Spleen (tissue), 11 donors: ENCODE results near the gene PACRG. TPM values are rescaled to one million over a fixed set of nuclear protein-coding genes. Genes with fewer than 3 reads are reported as not detected.

Source experiments
- DNase-seq: peaks from one replicate; pipeline ENCODE4 v3.0.0-alpha.2; 2020
- H3K27ac ChIP-seq, 8 donors: fragments of 200-600 bp; sonication (generic) in 7 of 8; 1 replicate in 4 of 8; 2 replicates in 4 of 8; pipeline versions ENCODE4 v1.5.0 to v1.8.0; 2016 to 2021; ENCODE audit warnings: inconsistent platforms in 4 of 8, mild to moderate bottlenecking in 4 of 8, moderate library complexity in 1 of 8
- H3K27me3 ChIP-seq, 7 donors: fragments of 200-600 bp; sonication (generic) in 6 of 7; replicated peaks in 1 of 7; 1 replicate in 4 of 7; 2 replicates in 3 of 7; pipeline versions ENCODE4 v1.5.0 to v1.8.0; 2016 to 2021; ENCODE audit warnings: inconsistent platforms in 3 of 7, mild to moderate bottlenecking in 1 of 7
- H3K36me3 ChIP-seq, 6 donors: fragments of 200-600 bp; sonication (generic) in 5 of 6; 1 replicate in 4 of 6; 2 replicates in 2 of 6; pipeline versions ENCODE4 v1.5.0 to v1.8.0; 2016 to 2021; ENCODE audit warnings: inconsistent platforms in 2 of 6
- H3K4me1 ChIP-seq, 6 donors: fragments of 200-600 bp; sonication (generic) in 5 of 6; 1 replicate in 3 of 6; 2 replicates in 3 of 6; pipeline versions ENCODE4 v1.5.0 to v1.8.0; 2016 to 2021; ENCODE audit warnings: inconsistent platforms in 3 of 6
- H3K4me3 ChIP-seq, 8 donors: fragments of 200-600 bp; sonication (generic) in 7 of 8; 1 replicate in 4 of 8; 2 replicates in 4 of 8; pipeline versions ENCODE4 v1.5.0 to v1.8.0; 2016 to 2021; ENCODE audit warnings: inconsistent platforms in 4 of 8, mild to moderate bottlenecking in 4 of 8, moderate library complexity in 2 of 8
- H3K9me3 ChIP-seq, 8 donors: fragments of 200-600 bp; sonication (generic) in 7 of 8; 1 replicate in 4 of 8; 2 replicates in 4 of 8; pipeline versions ENCODE4 v1.5.0 to v1.8.0; 2016 to 2021; ENCODE audit warnings: inconsistent platforms in 4 of 8
- POLR2A ChIP-seq, 3 donors: fragments of 450-650 bp; IDR thresholded peaks; one replicate each; pipeline ENCODE4 v1.5.1; 2017; ENCODE audit warnings: antibody characterized with exemption in 3 of 3, mild to moderate bottlenecking in 1 of 3
- POLR2AphosphoS5 ChIP-seq, 3 donors: sonication (generic); formaldehyde crosslinking; IDR thresholded peaks; one replicate each; pipeline ENCODE4 v1.5.1; 2017; ENCODE audit warnings: antibody characterized with exemption in 3 of 3
- WGBS, 5 donors: extraction: QIAGEN DNeasy Blood & Tissue Kit in 3 of 5; methylation state at CpG; one replicate each; pipeline versions ENCODE4 v1.1.5 to v1.1.7; 2013 to 2018; 5-methylcytosine and 5-hydroxymethylcytosine counted together
- intact Hi-C: fragments of 100-400 bp; cut with DNase I; formaldehyde crosslinking; loops from one replicate; pipeline ENCODE4 v1.15.0; 2023; ENCODE audit warnings: low total_unique reads
- polyA plus RNA-seq, 3 donors: library from polyadenylated mRNA; stranded (reverse); fragments of 200-250 nt; gene quantifications; one replicate each; pipeline ENCODE4 v1.2.1, GENCODE V29; 2013
- total RNA-seq, 7 donors: library from RNA; depleted of rRNA in 3 of 7; stranded (reverse); fragments of >200 nt in 3 of 7; fragmentation: NEBNext Ultra II Directional in 4 of 7; extraction: Animal tissue kit (Norgen Biotek cat#: 25700) in 4 of 7; gene quantifications; one replicate each; pipeline versions ENCODE4 v1.1.0 to v1.2.1, GENCODE V29; 2016 to 2021
- TF ChIP-seq, protein P1 (sequence below), 11 experiments: fragments of 200-600 bp in 7 of 11; fragments of 450-650 bp in 4 of 11; sonication (generic) in 4 of 11; IDR thresholded peaks in 8 of 11; conservative IDR thresholded peaks in 3 of 11; 1 replicate in 7 of 11; 2 replicates in 4 of 11; pipeline versions ENCODE4 v1.4.0 to v1.8.0; 2016 to 2021; ENCODE audit warnings: antibody characterized with exemption in 11 of 11, inconsistent platforms in 4 of 11, mild to moderate bottlenecking in 1 of 11
- donor health status: healthy with polysubstance abuse.
- donor health status: DM: no; HTN: no; CAD: no; lungs with moderate emphysema.
- donor health status: DM: no; HTN: no; CAD: no.
- donor health status: Bipolar disorder and iron deficiency.
- donor health status: healthy.
- donor health status: DM: no; HTN: no; CAD: no.
- donor health status: DM: yes; HTN: yes; CAD: no.

PACRG gene
- total and polyA plus RNA-seq, 10 donors = 0.32 to 2.0 (median 1.0) TPM; not detected in 5

DNA sequence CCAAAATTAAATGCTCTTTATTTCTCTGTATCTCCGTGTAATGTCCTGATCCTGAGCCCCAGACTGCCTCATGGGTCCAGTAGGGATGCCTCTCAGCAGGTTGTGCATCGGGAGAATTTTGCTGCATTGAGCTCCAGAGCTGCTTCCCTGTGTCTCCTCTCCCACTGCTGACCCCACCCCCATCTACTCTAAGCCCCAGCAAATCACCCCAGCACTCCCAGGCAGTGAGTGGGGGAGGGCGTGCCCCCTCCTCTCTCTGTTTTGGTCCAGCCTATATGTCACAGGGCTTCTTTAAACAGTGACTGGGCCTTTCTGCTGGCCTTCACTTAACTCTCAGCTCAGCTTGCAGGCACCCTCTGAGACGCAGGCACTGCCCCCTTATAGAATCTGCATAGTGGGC lies 458.0 kb downstream of the PACRG start:
- Histone ChIP-seq H3K27ac (no peak overlapping the region), H3K27me3 (peaks cover 0 to 6% (median 0%) of the 10 kb centered on the region in 7 donors), H3K9me3 (no peaks in the 10 kb centered on the region), H3K4me3 (no peak overlapping the region), H3K36me3 (no peaks in the 10 kb centered on the region), H3K4me1 (peaks cover 0 to 4% (median 0%) of the 10 kb centered on the region in 6 donors)
- intact Hi-C loops = no loop called here
- TF ChIP-seq POLR2AphosphoS5 (IDR thresholded peaks at IDR 0.05) (no peak), POLR2A (IDR thresholded peaks at IDR 0.05) (no peak)
- WGBS, 5 donors = 74 to 85% (median 82%) methylated on average over 4 of the region's 4 CpGs
- DNase-seq = no peak

DNA sequence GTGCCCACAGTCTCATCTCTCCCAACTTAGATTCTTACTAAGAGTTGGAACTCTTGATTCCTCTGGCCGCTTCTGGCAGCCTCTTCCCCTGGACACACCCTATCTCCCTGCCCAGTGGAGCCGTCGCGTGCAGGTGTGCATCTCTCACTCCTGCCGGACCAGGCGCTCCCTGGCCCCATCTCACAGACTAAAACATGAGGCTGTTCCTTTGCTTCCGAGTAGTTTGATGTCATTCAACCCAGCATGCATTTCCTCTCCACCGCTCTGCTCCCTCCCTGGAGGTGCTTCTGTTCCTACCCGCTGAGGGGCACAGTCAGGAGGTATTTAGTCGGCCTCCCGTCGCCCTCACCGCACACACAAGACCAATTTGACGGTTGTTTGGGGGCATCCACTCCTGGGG lies 458.8 kb downstream of the PACRG start:
- no peaks in the 10 kb centered on the region for H3K27me3 ChIP-seq
- TF ChIP-seq, protein P1, sequence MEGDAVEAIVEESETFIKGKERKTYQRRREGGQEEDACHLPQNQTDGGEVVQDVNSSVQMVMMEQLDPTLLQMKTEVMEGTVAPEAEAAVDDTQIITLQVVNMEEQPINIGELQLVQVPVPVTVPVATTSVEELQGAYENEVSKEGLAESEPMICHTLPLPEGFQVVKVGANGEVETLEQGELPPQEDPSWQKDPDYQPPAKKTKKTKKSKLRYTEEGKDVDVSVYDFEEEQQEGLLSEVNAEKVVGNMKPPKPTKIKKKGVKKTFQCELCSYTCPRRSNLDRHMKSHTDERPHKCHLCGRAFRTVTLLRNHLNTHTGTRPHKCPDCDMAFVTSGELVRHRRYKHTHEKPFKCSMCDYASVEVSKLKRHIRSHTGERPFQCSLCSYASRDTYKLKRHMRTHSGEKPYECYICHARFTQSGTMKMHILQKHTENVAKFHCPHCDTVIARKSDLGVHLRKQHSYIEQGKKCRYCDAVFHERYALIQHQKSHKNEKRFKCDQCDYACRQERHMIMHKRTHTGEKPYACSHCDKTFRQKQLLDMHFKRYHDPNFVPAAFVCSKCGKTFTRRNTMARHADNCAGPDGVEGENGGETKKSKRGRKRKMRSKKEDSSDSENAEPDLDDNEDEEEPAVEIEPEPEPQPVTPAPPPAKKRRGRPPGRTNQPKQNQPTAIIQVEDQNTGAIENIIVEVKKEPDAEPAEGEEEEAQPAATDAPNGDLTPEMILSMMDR (IDR thresholded peaks at IDR 0.05 in 8 of 11, conservative IDR thresholded peaks at IDR 0.05 in 3 of 11) = no peak
- TF ChIP-seq POLR2A (IDR thresholded peaks at IDR 0.05) (no peak), POLR2AphosphoS5 (IDR thresholded peaks at IDR 0.05) (no peak)
- peaks cover 0 to 2% (median 0%) of the 10 kb centered on the region in 6 donors for H3K4me1 ChIP-seq

DNA sequence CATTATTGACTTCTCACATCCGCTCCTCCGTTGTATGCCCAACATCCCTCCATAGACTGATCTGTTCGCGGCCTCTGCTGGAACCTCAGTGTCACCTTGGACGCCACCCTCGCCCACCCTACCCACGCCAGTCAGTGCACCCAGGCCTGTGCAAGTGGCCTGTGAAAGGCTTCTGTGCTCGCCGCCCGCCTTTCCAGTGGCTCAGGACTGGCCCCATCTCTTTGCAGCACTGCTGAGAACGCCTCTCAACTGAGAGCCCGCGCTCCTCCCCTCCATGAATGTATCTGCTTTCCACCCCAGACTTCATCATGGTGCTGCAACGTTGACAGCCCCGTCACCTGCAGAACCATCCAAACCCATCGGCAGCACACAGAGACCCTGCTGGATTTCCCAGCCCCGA lies 459.4 kb downstream of the PACRG start:
- WGBS, 5 donors = 92 to 98% (median 95%) methylated on average over 17 of the region's 17 CpGs
- no peak for DNase-seq

More for the DNA sequence above, 458.8 kb downstream of the PACRG start:
- Histone ChIP-seq H3K36me3 (no peaks in the 10 kb centered on the region), H3K4me3 (no peak overlapping the region), H3K27ac (no peak overlapping the region), H3K9me3 (no peaks in the 10 kb centered on the region)
- intact Hi-C loops = no loop called here
- DNase-seq = no peak
- WGBS, 5 donors = 92 to 95% (median 94%) methylated on average over 14 of the region's 14 CpGs

DNA sequence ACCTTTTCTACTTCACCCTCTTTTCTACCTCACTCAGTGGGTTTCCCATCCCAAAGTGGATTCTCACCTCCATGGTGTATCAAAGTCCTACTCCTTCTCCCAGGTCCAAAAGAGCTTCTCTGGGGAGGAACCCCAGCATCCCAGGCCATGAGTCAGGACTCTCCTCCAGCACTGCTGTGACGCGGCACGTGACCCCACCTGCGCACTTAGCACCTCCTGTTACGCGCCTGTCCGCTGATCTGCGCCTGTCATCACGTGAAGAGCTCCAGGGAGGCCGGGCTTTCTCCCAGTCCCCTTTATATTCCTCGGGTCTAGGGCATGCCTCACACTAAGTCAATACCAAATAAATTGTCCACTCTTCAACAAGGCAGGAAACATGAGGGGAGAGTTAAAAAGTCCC lies 459.8 kb downstream of the PACRG start:
- Histone ChIP-seq H3K4me1 (no peaks in the 10 kb centered on the region), H3K9me3 (no peaks in the 10 kb centered on the region), H3K36me3 (no peaks in the 10 kb centered on the region), H3K27me3 (no peaks in the 10 kb centered on the region), H3K4me3 (no peak overlapping the region), H3K27ac (no peak overlapping the region)
- TF ChIP-seq POLR2AphosphoS5 (IDR thresholded peaks at IDR 0.05) (no peak), POLR2A (IDR thresholded peaks at IDR 0.05) (no peak)
- TF ChIP-seq, protein P1 (IDR thresholded peaks at IDR 0.05 in 8 of 11, conservative IDR thresholded peaks at IDR 0.05 in 3 of 11) = no peak
- no peak for DNase-seq
- intact Hi-C loops = no loop called here
- WGBS, 5 donors = 92 to 97% (median 94%) methylated on average over 11 of the region's 11 CpGs

More for the DNA sequence above, 459.4 kb downstream of the PACRG start:
- intact Hi-C loops = no loop called here
- no peaks in the 10 kb centered on the region for H3K36me3 ChIP-seq
- H3K27me3 ChIP-seq = no peaks in the 10 kb centered on the region
- H3K4me1 ChIP-seq = no peaks in the 10 kb centered on the region
- H3K9me3 ChIP-seq = no peaks in the 10 kb centered on the region
- H3K27ac ChIP-seq = no peak overlapping the region
- no peak for TF ChIP-seq POLR2AphosphoS5 (IDR thresholded peaks at IDR 0.05)
- TF ChIP-seq, protein P1 (IDR thresholded peaks at IDR 0.05 in 8 of 11, conservative IDR thresholded peaks at IDR 0.05 in 3 of 11) = no peak
- no peak for TF ChIP-seq POLR2A (IDR thresholded peaks at IDR 0.05)
- H3K4me3 ChIP-seq = no peak overlapping the region

DNA sequence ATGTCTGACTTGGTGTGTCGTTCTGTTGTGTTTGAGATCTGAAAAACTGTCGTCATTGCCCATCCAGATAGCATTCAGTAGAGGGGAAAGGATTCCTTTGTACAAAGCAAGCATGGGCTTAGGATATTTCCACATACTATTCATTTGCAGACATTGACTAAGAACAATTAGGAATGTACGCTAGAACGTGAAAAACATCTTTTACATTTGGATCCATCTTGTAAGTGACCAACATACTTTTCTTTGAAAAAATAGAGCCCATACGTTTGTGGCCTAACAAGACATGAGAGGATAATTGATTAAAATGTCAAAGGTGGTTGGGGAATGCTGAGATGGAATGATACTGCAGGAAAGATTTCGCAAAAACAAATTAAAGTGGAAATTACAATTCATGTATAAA lies 461.0 kb downstream of the PACRG start:
- TF ChIP-seq POLR2AphosphoS5 (IDR thresholded peaks at IDR 0.05) = no peak
- TF ChIP-seq, protein P1 (IDR thresholded peaks at IDR 0.05 in 8 of 11, conservative IDR thresholded peaks at IDR 0.05 in 3 of 11) = no peak
- TF ChIP-seq POLR2A (IDR thresholded peaks at IDR 0.05) = no peak
- WGBS, 5 donors = 83 to 88% (median 86%) methylated on average over 6 of the region's 6 CpGs
- Histone ChIP-seq H3K27ac (no peak overlapping the region), H3K27me3 (no peaks in the 10 kb centered on the region), H3K4me1 (no peaks in the 10 kb centered on the region), H3K9me3 (no peaks in the 10 kb centered on the region), H3K4me3 (no peak overlapping the region), H3K36me3 (no peaks in the 10 kb centered on the region)
- intact Hi-C loops = no loop called here
- DNase-seq = no peak
